WTC11 (cell line): ENCODE results near the gene STIP1. TPM values are rescaled to one million over a fixed set of nuclear protein-coding genes. Genes with fewer than 3 reads are reported as not detected.

Source experiments
- ATAC-seq: fragments of 200-7000 bp; cut with Tn5 transposase; 2 replicates; pipeline ENCODE4 v1.10.0; 2021; ENCODE audit warnings: mild to moderate bottlenecking, moderate library complexity
- CTCF ChIA-PET: fragments of 300-600 bp; sonication (Branson Sonifier 250); formaldehyde crosslinking; loops from one replicate; lab custom pipeline; 2021; ENCODE audit warnings: antibody characterized with exemption; lab: Charles Lee
- POLR2A ChIA-PET: fragments of 350-600 bp; sonication (Branson Sonifier 250); formaldehyde crosslinking; loops from one replicate; lab custom pipeline; 2021; ENCODE audit warnings: antibody characterized with exemption; lab: Charles Lee
- DNase-seq: peaks from one replicate; pipeline ENCODE4 v3.0.0; 2021; ENCODE audit warnings: low spot score
- H3K27ac Mint-ChIP-seq: 2 replicates; pipeline ENCODE4 v1.8.0; 2021; ENCODE audit warnings: mixed read lengths
- H3K27me3 Mint-ChIP-seq: 2 replicates; pipeline ENCODE4 v1.8.0; 2021; ENCODE audit warnings: low read depth, mild to moderate bottlenecking, moderate library complexity, mixed read lengths
- H3K36me3 Mint-ChIP-seq: 2 replicates; pipeline ENCODE4 v1.8.0; 2021; ENCODE audit warnings: mixed read lengths
- H3K4me1 Mint-ChIP-seq: 2 replicates; pipeline ENCODE4 v1.8.0; 2022; ENCODE audit warnings: mixed read lengths
- H3K4me3 Mint-ChIP-seq: 2 replicates; pipeline ENCODE4 v1.8.0; 2021; ENCODE audit warnings: mild to moderate bottlenecking, moderate library complexity, mixed read lengths
- H3K9me3 Mint-ChIP-seq: 2 replicates; pipeline ENCODE4 v1.8.0; 2021; ENCODE audit warnings: mixed read lengths
- ATF3 ChIP-seq: sonication (generic); formaldehyde crosslinking; conservative IDR thresholded peaks from 2 replicates; pipeline ENCODE4 v1.8.1; 2022; ENCODE audit warnings: mild to moderate bottlenecking, missing genetic modification reagents
- EMX1 ChIP-seq: fragments of 250-450 bp; sonication (Bioruptor Pico); IDR thresholded peaks from 2 replicates; pipeline ENCODE4 v1.8.0; 2021; ENCODE audit warnings: mild to moderate bottlenecking
- FOXK1 ChIP-seq: sonication (generic); formaldehyde crosslinking; IDR thresholded peaks from 2 replicates; pipeline ENCODE4 v1.8.0; 2022; ENCODE audit warnings: mild to moderate bottlenecking, moderate library complexity, missing genetic modification reagents
- FOXP1 ChIP-seq: sonication (generic); formaldehyde crosslinking; IDR thresholded peaks from 2 replicates; pipeline ENCODE4 v1.8.0; 2022; ENCODE audit warnings: missing genetic modification reagents, mild to moderate bottlenecking, moderate library complexity, borderline replicate concordance
- GRHL2 ChIP-seq: fragments of 250-450 bp; sonication (Bioruptor Pico); IDR thresholded peaks from 2 replicates; pipeline ENCODE4 v1.8.0; 2022; ENCODE audit warnings: mild to moderate bottlenecking, moderate library complexity; ENCODE audit not compliant: insufficient replicate concordance, severe bottlenecking
- GTF2I ChIP-seq: fragments of 250-450 bp; sonication (Bioruptor Pico); conservative IDR thresholded peaks from 2 replicates; pipeline ENCODE4 v1.4.0; 2021; ENCODE audit warnings: mild to moderate bottlenecking
- HMGXB4 ChIP-seq: sonication (generic); formaldehyde crosslinking; IDR thresholded peaks from 2 replicates; pipeline ENCODE4 v1.8.1; 2023; ENCODE audit warnings: mild to moderate bottlenecking, moderate library complexity, missing genetic modification reagents
- KAT7 ChIP-seq: sonication (generic); formaldehyde crosslinking; IDR thresholded peaks from 2 replicates; pipeline ENCODE4 v1.8.1; 2023; ENCODE audit warnings: missing genetic modification reagents, mild to moderate bottlenecking, borderline replicate concordance
- NFATC4 ChIP-seq: fragments of 250-450 bp; sonication (Bioruptor Pico); IDR thresholded peaks from 2 replicates; pipeline ENCODE4 v1.9.0; 2021; ENCODE audit warnings: mild to moderate bottlenecking
- SMAD3 ChIP-seq: sonication (generic); formaldehyde crosslinking; IDR thresholded peaks from 2 replicates; pipeline ENCODE4 v1.8.0; 2022; ENCODE audit warnings: missing genetic modification reagents, mild to moderate bottlenecking, borderline replicate concordance
- SP1 ChIP-seq: sonication (generic); formaldehyde crosslinking; conservative IDR thresholded peaks from 2 replicates; pipeline ENCODE4 v1.8.1; 2022; ENCODE audit warnings: missing genetic modification reagents
- TEAD4 ChIP-seq: sonication (generic); formaldehyde crosslinking; IDR thresholded peaks from 2 replicates; pipeline ENCODE4 v1.8.0; 2022; ENCODE audit warnings: mild to moderate bottlenecking, missing genetic modification reagents
- TP53 ChIP-seq: sonication (generic); formaldehyde crosslinking; IDR thresholded peaks from 2 replicates; pipeline ENCODE4 v1.8.1; 2023; ENCODE audit warnings: mild to moderate bottlenecking, missing genetic modification reagents
- ZNF138 ChIP-seq: sonication (generic); formaldehyde crosslinking; conservative IDR thresholded peaks from 2 replicates; pipeline ENCODE4 v1.8.1; 2022; ENCODE audit warnings: mild to moderate bottlenecking, moderate library complexity, missing genetic modification reagents
- ZNF396 ChIP-seq: fragments of 250-450 bp; sonication (Bioruptor Pico); IDR thresholded peaks from 2 replicates; pipeline ENCODE4 v1.8.0; 2021; ENCODE audit warnings: mild to moderate bottlenecking, moderate library complexity, borderline replicate concordance
- ZNF423 ChIP-seq: fragments of 250-450 bp; sonication (Bioruptor Pico); IDR thresholded peaks from 2 replicates; pipeline ENCODE4 v2.1.2; 2022; ENCODE audit warnings: mild to moderate bottlenecking, moderate library complexity
- ZNF425 ChIP-seq: fragments of 250-450 bp; sonication (Bioruptor Pico); conservative IDR thresholded peaks from 2 replicates; pipeline ENCODE4 v1.9.0; 2021; ENCODE audit warnings: mild to moderate bottlenecking
- ZNF512 ChIP-seq: sonication (generic); formaldehyde crosslinking; IDR thresholded peaks from 2 replicates; pipeline ENCODE4 v1.8.1; 2022; ENCODE audit warnings: missing genetic modification reagents, borderline replicate concordance
- ZNF671 ChIP-seq: fragments of 250-450 bp; sonication (Bioruptor Pico); IDR thresholded peaks from 2 replicates; pipeline ENCODE4 v1.8.0; 2021; ENCODE audit warnings: mild to moderate bottlenecking
- total RNA-seq: library from RNA; stranded (reverse); gene quantifications from 3 replicates; pipeline ENCODE4 v1.2.3, GENCODE V29; 2021

Gene STIP1
- total RNA-seq, 1 experiment from 2014 or later, result 296 TPM

GRCh38 chr11:64249563-64250414 lies 63.8 kb downstream of the STIP1 start:
- ATAC-seq (peak; percentile 9), DNase-seq (no peak)
- H3K4me1 Mint-ChIP-seq, result peaks cover 42% of the 10 kb centered on the region
- TF ChIP-seq SP1 (CRISPR knock-in tag), result peak; percentile 43; the same call in 1 of the 2 replicates
- TF ChIP-seq EMX1 (CRISPR knock-in tag), result no peak
- no peak for TF ChIP-seq NFATC4
- TF ChIP-seq ZNF396, result no peak
- TF ChIP-seq GTF2I (CRISPR knock-in tag), result 0 out of 2 replicates have a peak, but pooled peaks have one; percentile 20
- TF ChIP-seq SMAD3 (CRISPR knock-in tag), result no peak
- TF ChIP-seq HMGXB4 (CRISPR knock-in tag), result no peak
- no peak for TF ChIP-seq TEAD4 (CRISPR knock-in tag)
- H3K36me3 Mint-ChIP-seq, result no peaks in the 10 kb centered on the region
- no peaks in the 10 kb centered on the region for H3K27me3 Mint-ChIP-seq
- H3K27ac Mint-ChIP-seq, result peak overlapping the region; percentile 97
- H3K4me3 Mint-ChIP-seq, result peak overlapping the region; percentile 88
- H3K9me3 Mint-ChIP-seq, result no peaks in the 10 kb centered on the region
- ChIA-PET CTCF (interaction anchor here (0.6 to 5.3 kb wide), 23 partner anchors 7 to 599 kb away, joined by 3 to 75 read pairs (median 13); partner anchors contain the start of genes CATSPERZ, CCDC88B, DNAJC4 and ESRRA), POLR2A (interaction anchor here (0.9 to 3.7 kb wide), 7 partner anchors 9 to 97 kb away, joined by 3 to 25 read pairs (median 4); partner anchors contain the start of genes FKBP2, NUDT22, PRDX5 and STIP1)

GRCh38 chr11:64250415-64251015 lies 64.5 kb downstream of the STIP1 start:
- TF ChIP-seq FOXP1 (CRISPR knock-in tag) (0 out of 2 replicates have a peak, but pooled peaks have one; percentile 8), TP53 (CRISPR knock-in tag) (0 out of 2 replicates have a peak, but pooled peaks have one; percentile 15), ZNF423 (CRISPR knock-in tag) (peak; percentile 68; the same call in 1 of the 2 replicates), GRHL2 (no peak), FOXK1 (CRISPR knock-in tag) (no peak), HMGXB4 (CRISPR knock-in tag) (0 out of 2 replicates have a peak, but pooled peaks have one; percentile 5)
- TF ChIP-seq, all 79 proteins: peak for 4
- H3K27ac Mint-ChIP-seq, result peak overlapping the region; percentile 97
- CTCF ChIA-PET, result interaction anchor here (0.5 to 5.3 kb wide), 30 partner anchors 8 to 599 kb away, joined by 3 to 75 read pairs (median 9); partner anchors contain the start of genes CATSPERZ, CCDC88B, DNAJC4 and ESRRA
- DNase-seq, result no peak
- no peaks in the 10 kb centered on the region for H3K27me3 Mint-ChIP-seq
- H3K9me3 Mint-ChIP-seq, result no peaks in the 10 kb centered on the region
- no peaks in the 10 kb centered on the region for H3K36me3 Mint-ChIP-seq
- H3K4me3 Mint-ChIP-seq, result peak overlapping the region; percentile 88
- peaks cover 42% of the 10 kb centered on the region for H3K4me1 Mint-ChIP-seq
- ATAC-seq, result no peak
- POLR2A ChIA-PET, result interaction anchor here (0.9 to 3.7 kb wide), 7 partner anchors 9 to 98 kb away, joined by 3 to 25 read pairs (median 4); partner anchors contain the start of genes FKBP2, NUDT22, PRDX5 and STIP1

GRCh38 chr11:64251016-64251752 lies 65.2 kb downstream of the STIP1 start, which contains the start of gene PLCB3:
Gene PLCB3, plus strand, starts transcription at chr11:64251530. Its CDS starts 120 bp downstream, at chr11:64251650.
- Mint-ChIP-seq H3K27ac (peak within 1 kb of the TSS; percentile 94), H3K27me3 (no peaks in the 10 kb centered on the region), H3K9me3 (no peaks in the 10 kb centered on the region), H3K4me1 (peaks cover 42% of the 10 kb centered on the region), H3K4me3 (peak within 1 kb of the TSS; percentile 90), H3K36me3 (no peaks in the 10 kb centered on the region)
- ATAC-seq (peak; percentile 14), DNase-seq (peak; percentile 78)
- ChIA-PET POLR2A (interaction anchor here (0.7 to 3.7 kb wide), 6 partner anchors 9 to 99 kb away, joined by 3 to 25 read pairs (median 4); partner anchors contain the start of genes NUDT22, PRDX5, TRMT112 and TRPT1), CTCF (interaction anchor here (0.5 to 5.3 kb wide), 28 partner anchors 9 to 598 kb away, joined by 3 to 75 read pairs (median 12); partner anchors contain the start of genes CATSPERZ, CCDC88B, DNAJC4 and ESRRA)
- TF ChIP-seq ATF3 (no peak), ZNF138 (CRISPR knock-in tag) (no peak), ZNF671 (CRISPR knock-in tag) (no peak), KAT7 (CRISPR knock-in tag) (no peak), ZNF512 (CRISPR knock-in tag) (no peak), ZNF425 (no peak)
